ENCODE data around the gene ZSCAN26.
A peak's percentile ranks its signal among the peaks of the same experiment; 100 is the strongest.

ZSCAN26 gene

GRCh38 chr6:28250747-28251146 is 16.2 kb upstream of the ZSCAN26 start:
- H3K9me3 ChIP-seq = no peaks in the 10 kb centered on the region
- peaks cover 17 to 35% (median 21%) of the 10 kb centered on the region in 3 donors for H3K36me3 ChIP-seq
- intact Hi-C loops (cut with DNase I; ENCODE audit: low total_unique reads) = loop anchor here (10.0 kb wide), 1 partner anchor 104 kb away; no protein-coding TSS in a partner anchor
- H3K27me3 ChIP-seq = no peaks in the 10 kb centered on the region
- H3K4me1 ChIP-seq = peaks cover 0 to 24% (median 16%) of the 10 kb centered on the region in 4 donors
- H3K4me3 ChIP-seq = peak overlapping the region; percentile 74 to 89
- DNase-seq = no peak
- H3K27ac ChIP-seq = no peak overlapping the region
- no peak for TF ChIP-seq CTCF (IDR thresholded peaks at IDR 0.05)

GRCh38 chr6:28251661-28252008 is 15.3 kb upstream of the ZSCAN26 start:
- H3K4me1 ChIP-seq = peaks cover 0 to 24% (median 16%) of the 10 kb centered on the region in 4 donors
- TF ChIP-seq CTCF (IDR thresholded peaks at IDR 0.05) = no peak
- no peak for DNase-seq
- no peaks in the 10 kb centered on the region for H3K9me3 ChIP-seq
- peak overlapping the region; percentile 74 to 89 for H3K4me3 ChIP-seq
- no peaks in the 10 kb centered on the region for H3K27me3 ChIP-seq
- H3K36me3 ChIP-seq = peaks cover 8 to 26% (median 14%) of the 10 kb centered on the region in 3 donors
- intact Hi-C loops (cut with DNase I; ENCODE audit: low total_unique reads) = loop anchor here (10.0 kb wide), 1 partner anchor 103 kb away; no protein-coding TSS in a partner anchor
- H3K27ac ChIP-seq = peak overlapping the region; percentile 59 to 60

- Histone ChIP-seq H3K4me3 (peak within 1 kb of the TSS; percentile 74 to 89), H3K36me3 (peaks cover 2 to 19% (median 7%) of the 10 kb centered on the region in 3 donors), H3K4me1 (peaks cover 0 to 24% (median 16%) of the 10 kb centered on the region in 4 donors), H3K9me3 (no peaks in the 10 kb centered on the region), H3K27me3 (no peaks in the 10 kb centered on the region), H3K27ac (peak within 1 kb of the TSS; percentile 59 to 60)
- intact Hi-C loops (cut with DNase I; ENCODE audit: low total_unique reads) = loop anchor here (10.0 kb wide), 1 partner anchor 103 kb away; no protein-coding TSS in a partner anchor
- no peak for TF ChIP-seq CTCF (IDR thresholded peaks at IDR 0.05)
- peak; percentile 74 to 78 for DNase-seq
These were observed 14.7 kb upstream of the ZSCAN26 start, which contains the start of gene ZKSCAN4 for GRCh38 chr6:28252009-28252975. ZKSCAN4 (minus strand) TSS chr6:28252269; CDS start chr6:28251980, 289 bp downstream.

GRCh38 chr6:28254121-28254519 is 12.8 kb upstream of the ZSCAN26 start:
- Histone ChIP-seq H3K27me3 (no peaks in the 10 kb centered on the region), H3K4me3 (no peak overlapping the region), H3K9me3 (peaks cover 0 to under 1% (median under 1%) of the 10 kb centered on the region in 3 donors), H3K27ac (no peak overlapping the region), H3K4me1 (peaks cover 0 to 28% (median 16%) of the 10 kb centered on the region in 4 donors), H3K36me3 (peaks cover 0 to under 1% (median under 1%) of the 10 kb centered on the region in 3 donors)
- DNase-seq = no peak
- TF ChIP-seq CTCF (IDR thresholded peaks at IDR 0.05) = no peak
- intact Hi-C loops (cut with DNase I; ENCODE audit: low total_unique reads) = loop anchor here (10.0 kb wide), 1 partner anchor 101 kb away; no protein-coding TSS in a partner anchor

- no peak for TF ChIP-seq CTCF (IDR thresholded peaks at IDR 0.05)
- Histone ChIP-seq H3K36me3 (no peaks in the 10 kb centered on the region), H3K4me3 (no peak overlapping the region), H3K27me3 (no peaks in the 10 kb centered on the region), H3K27ac (no peak overlapping the region), H3K9me3 (peaks cover 0 to 13% (median 6%) of the 10 kb centered on the region in 3 donors), H3K4me1 (peaks cover 0 to 15% (median 9%) of the 10 kb centered on the region in 4 donors)
- intact Hi-C loops (cut with DNase I; ENCODE audit: low total_unique reads) = loop anchor here (10.0 kb wide), 1 partner anchor 98 kb away; no protein-coding TSS in a partner anchor
- no peak for DNase-seq
These were observed 9.9 kb upstream of the ZSCAN26 start for GRCh38 chr6:28257042-28257441.
